Activated CD4-positive, CD25-positive, alpha-beta regulatory T cell treated with anti-CD3 and anti-CD28 coated beads, Interleukin-2, amount 50 U/mL, for 24 hours (primary cell): ENCODE data around the gene FNDC3B.
"Not testable (repeated sequence)": the region's sequence is repeated elsewhere in the genome, so short reads cannot be mapped to it uniquely, and the experiment has no call there.

ENCODE experiments used
- ATAC-seq, 2 donors: fragments of 150-1000 bp; cut with Tn5 transposase; one replicate each; pipeline ENCODE4 v1.10.0; 2021; ENCODE audit warnings: mild to moderate bottlenecking in 1 of 2, moderate library complexity in 1 of 2

FNDC3B gene

GRCh38 chr3:172219750-172220149 lies 180.4 kb downstream of the FNDC3B start:
- ATAC-seq, result no peak

- no peak for ATAC-seq
These were observed 182.2 kb downstream of the FNDC3B start for GRCh38 chr3:172221547-172221946.

DNA sequence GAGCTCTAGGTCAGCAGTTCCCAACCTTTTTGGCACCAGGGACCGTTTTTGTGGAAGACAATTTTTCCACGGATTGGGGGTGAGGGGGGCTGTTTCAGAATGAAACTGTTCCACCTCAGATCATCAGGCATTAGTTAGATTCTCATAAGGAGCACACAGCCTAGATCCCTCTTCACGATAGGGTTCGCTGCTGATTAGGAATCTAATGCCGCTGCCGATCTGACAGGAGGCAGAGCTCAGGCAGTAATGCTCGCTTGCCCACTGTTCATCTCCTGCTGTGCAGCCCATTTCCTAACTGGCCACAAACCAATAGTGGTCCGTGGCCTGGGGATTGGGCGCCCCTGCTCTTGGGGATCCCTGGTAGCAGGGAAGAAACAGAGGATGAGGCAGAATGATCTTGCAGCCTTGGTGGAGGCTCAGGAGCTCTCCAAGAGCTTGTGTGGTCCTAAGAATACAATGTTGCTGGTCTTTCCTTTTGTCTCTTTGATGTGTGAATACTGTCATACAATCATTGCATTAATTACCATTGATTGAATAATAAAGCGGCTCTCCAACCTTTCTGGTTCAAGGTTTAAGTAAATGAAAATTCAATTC lies 183.2 kb downstream of the FNDC3B start:
- ATAC-seq, result no peak

DNA sequence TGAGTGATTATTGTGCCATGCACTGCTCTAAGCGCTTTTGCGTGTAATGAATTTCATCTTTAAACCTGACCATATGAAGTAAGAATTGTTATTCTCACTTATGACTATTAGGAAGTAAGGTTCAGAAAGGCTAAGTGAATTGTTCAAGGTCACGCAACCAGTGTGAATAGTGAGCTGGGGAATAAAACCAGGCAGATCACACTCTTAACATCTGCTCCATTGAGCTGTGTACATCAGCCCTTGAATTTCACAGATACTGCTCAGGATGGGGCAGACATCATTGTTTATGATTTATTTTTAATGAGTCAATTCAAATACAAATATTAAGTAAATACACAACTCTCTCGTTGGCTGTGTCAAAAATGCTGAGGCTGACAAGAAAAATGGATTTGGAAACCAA lies 184.5 kb downstream of the FNDC3B start:
- ATAC-seq, result no peak

- ATAC-seq, result no peak
These were observed 185.3 kb downstream of the FNDC3B start for GRCh38 chr3:172224560-172225214.

- no peak for ATAC-seq
These were observed 185.9 kb downstream of the FNDC3B start for GRCh38 chr3:172225215-172225707.

DNA sequence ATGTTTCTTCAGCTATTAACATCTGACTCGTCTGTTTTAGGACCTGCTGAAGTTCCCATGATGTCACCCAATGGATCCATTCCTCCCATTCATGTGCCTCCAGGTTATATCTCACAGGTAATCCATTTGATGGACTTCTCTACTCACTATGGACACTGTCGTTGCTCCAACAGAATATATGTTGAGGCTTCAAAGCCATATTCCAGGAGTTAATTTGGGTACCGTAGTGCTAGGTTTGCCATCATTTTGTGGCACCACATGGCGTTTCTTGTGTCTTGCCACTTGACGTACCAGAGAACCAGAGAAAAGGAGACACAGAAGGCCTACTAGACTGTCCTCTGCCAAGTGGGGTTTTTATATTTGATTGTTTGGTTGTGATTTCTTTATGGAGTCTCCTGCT lies 187.5 kb downstream of the FNDC3B start:
- no peak for ATAC-seq

DNA sequence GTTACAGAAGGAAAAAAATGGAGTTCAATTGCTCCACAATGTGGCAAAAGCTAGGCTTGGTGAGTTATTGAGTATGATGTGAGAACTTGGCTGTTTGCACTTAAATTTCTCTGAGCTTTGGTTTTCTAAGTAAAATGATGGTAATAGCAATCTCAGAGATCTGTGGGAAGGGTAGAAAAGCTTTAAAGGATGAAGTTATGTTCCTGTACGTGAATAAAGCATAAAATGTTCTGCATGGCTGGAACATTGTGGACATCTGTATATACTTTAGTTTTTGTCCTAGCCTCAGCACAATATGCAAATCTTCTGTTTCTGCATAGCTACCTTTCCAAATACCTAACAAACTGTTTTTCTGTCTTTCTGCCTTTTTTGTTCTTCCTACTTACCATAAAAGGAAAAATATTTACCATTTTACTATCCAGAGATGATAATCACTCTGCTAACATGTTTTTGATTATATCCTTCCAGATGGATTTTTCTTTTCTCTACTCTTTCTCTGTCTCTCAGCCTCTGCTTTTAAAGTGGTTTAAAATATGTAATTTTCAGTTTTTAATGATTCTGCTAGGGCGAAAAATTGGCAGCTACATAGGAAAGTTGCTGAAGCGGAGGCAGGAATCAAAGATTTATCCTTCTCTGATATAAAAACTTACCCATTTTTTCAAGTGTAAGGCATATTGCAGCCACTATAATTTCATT lies 188.1 kb downstream of the FNDC3B start:
- no peak for ATAC-seq

GRCh38 chr3:172228036-172228415 lies 188.6 kb downstream of the FNDC3B start:
- ATAC-seq, result no peak

- ATAC-seq, result no peak
These were observed 190.1 kb downstream of the FNDC3B start for GRCh38 chr3:172229462-172229861.

GRCh38 chr3:172231318-172231901 lies 192.0 kb downstream of the FNDC3B start:
- no peak for ATAC-seq

GRCh38 chr3:172232579-172233212 lies 193.3 kb downstream of the FNDC3B start:
- ATAC-seq, result no peak

GRCh38 chr3:172233474-172234277 lies 194.3 kb downstream of the FNDC3B start:
- ATAC-seq, result no peak

DNA sequence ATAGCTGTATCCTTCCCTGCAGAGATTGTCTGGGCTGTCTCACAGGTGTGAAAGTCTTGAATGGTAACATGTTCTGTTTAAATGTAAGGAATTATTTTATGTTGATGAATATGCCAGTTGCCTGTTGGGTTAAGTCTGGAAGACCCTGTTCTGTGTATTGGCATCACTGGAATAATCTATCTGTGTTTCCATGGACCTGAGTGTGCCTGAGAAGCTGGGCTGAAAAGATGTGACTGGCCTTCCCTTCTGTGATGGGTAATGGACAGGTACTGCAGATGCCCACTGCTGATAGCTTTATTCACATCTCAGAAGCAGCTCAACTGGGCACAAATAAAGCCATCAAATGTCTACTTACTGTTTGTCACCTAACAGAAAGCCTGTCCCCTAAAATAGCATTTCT lies 196.3 kb downstream of the FNDC3B start:
- no peak for ATAC-seq

DNA sequence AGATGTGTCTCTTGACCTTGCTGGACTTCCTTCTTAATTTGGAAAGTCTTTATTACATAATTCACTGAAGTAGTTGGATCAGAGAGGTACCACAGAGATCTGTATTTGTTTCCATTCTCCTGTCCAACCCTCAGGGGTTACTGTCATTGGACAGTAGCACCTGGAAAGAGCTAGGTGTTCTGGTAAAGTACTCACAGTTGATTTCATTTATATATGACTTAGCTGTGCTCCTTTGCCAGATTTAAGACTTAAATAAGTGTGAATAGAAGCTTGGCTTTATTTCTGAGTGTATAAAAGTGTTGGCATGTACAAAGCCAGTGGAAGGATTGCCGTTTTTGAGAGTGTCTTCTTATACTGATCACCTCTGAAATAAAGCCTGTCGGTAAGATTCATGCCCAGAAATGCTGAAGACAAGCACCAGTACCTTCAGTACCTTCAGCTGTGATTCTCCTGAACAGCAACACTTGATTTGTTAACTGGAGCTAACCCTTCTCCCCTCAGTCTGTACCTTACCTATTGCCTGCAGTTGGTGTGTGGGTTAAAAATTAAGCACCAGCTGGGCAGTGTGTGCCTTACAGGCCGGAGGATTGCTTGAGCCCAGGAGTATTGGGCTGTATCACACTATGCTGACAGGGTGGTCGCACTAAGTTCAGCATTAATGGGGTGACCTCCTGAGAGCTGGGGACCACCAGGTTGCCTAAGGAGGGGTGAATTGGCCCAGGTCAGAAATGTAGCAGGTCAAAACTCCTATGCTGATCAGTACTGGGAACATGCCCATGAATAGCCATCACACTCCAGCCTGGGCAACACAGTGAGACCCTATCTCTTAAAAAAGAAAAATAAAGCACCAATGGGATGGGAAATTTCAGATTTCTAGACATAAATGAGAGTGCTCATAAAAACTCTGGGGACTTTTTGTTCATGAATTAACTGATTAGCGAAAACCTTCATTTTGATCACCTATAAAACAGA lies 197.7 kb downstream of the FNDC3B start:
- no peak for ATAC-seq

- ATAC-seq, result no peak
These were observed 198.8 kb downstream of the FNDC3B start for GRCh38 chr3:172238188-172238587.

- ATAC-seq, result no peak
These were observed 199.9 kb downstream of the FNDC3B start for GRCh38 chr3:172239218-172239790.

DNA sequence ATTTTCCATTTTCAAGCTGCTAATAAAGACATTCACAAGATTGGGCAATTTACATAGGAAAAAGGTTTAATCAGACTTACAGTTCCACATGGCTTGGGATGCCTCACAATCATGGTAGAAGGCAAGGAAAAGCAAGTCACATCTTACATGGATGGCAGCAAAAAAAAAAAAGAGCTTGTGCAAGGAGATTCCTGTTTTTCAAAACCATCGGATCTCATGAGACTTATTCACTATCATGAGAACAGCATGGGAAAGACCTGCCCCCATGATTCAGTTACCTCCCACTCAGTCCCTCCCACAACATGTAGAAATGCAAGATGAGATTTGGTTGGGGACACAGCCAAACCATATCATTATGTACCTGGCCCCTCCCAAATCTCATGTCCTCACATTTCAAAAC lies 202.0 kb downstream of the FNDC3B start:
- ATAC-seq, result no peak

- not testable (repeated sequence) for ATAC-seq
These were observed 203.1 kb downstream of the FNDC3B start for GRCh38 chr3:172242471-172242870.

- ATAC-seq, result not testable (repeated sequence)
These were observed 204.0 kb downstream of the FNDC3B start for GRCh38 chr3:172243376-172243775.

GRCh38 chr3:172244011-172244410 lies 204.6 kb downstream of the FNDC3B start:
- ATAC-seq, result no peak
